A549 (cell line): ENCODE measurements around the gene FGFBP2.

Experiments used
- EP300 ChIP-seq, 2 experiments: fragments of >200 bp; sonication (Bioruptor Twin); formaldehyde crosslinking; IDR thresholded peaks; 2 replicates in 1 of 2; 3 replicates in 1 of 2; pipeline ENCODE4 v1.6.1; 2016 to 2017
- TF ChIP-seq, protein P1 (sequence below): fragments of 250-450 bp; sonication (Bioruptor Pico); IDR thresholded peaks from 2 replicates; pipeline ENCODE4 v1.5.0; 2021; ENCODE audit warnings: mild to moderate bottlenecking, moderate library complexity, borderline replicate concordance
- TF ChIP-seq, protein P2 (sequence below): fragments of 250-450 bp; sonication (Bioruptor Pico); IDR thresholded peaks from 2 replicates; pipeline ENCODE4 v1.5.0; 2020; ENCODE audit warnings: low read depth, mild to moderate bottlenecking, moderate library complexity
- TF ChIP-seq, protein P3 (sequence below): fragments of >200 bp; sonication (Bioruptor Twin); formaldehyde crosslinking; IDR thresholded peaks from 3 replicates; pipeline ENCODE4 v1.5.1; 2016

DNA sequence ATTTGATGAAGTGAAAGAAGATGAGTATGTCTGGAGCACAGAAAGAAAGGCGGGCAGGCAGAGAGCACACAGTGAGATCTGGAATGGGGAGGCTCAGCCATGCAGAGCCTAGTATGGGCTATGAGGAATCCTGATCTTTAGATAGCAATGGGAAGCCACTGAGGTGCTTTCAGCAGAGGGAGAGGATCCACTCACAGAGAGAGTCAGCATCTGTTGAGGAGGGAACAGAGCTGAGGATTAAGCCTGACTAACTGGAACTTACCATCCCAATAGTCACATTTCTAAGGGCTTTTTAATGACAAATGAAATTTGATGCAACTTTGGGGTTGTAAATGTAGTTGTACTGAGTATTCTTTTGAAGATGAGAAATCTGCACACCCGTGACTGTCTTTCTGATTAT lies 20.6 kb upstream of the FGFBP2 start:
- TF ChIP-seq, protein P1, sequence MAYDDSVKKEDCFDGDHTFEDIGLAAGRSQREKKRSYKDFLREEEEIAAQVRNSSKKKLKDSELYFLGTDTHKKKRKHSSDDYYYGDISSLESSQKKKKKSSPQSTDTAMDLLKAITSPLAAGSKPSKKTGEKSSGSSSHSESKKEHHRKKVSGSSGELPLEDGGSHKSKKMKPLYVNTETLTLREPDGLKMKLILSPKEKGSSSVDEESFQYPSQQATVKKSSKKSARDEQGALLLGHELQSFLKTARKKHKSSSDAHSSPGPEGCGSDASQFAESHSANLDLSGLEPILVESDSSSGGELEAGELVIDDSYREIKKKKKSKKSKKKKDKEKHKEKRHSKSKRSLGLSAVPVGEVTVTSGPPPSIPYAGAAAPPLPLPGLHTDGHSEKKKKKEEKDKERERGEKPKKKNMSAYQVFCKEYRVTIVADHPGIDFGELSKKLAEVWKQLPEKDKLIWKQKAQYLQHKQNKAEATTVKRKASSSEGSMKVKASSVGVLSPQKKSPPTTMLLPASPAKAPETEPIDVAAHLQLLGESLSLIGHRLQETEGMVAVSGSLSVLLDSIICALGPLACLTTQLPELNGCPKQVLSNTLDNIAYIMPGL (CRISPR knock-in tag), result no peak
- TF ChIP-seq, protein P2, sequence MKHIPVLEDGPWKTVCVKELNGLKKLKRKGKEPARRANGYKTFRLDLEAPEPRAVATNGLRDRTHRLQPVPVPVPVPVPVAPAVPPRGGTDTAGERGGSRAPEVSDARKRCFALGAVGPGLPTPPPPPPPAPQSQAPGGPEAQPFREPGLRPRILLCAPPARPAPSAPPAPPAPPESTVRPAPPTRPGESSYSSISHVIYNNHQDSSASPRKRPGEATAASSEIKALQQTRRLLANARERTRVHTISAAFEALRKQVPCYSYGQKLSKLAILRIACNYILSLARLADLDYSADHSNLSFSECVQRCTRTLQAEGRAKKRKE, result no peak
- TF ChIP-seq, protein P3, sequence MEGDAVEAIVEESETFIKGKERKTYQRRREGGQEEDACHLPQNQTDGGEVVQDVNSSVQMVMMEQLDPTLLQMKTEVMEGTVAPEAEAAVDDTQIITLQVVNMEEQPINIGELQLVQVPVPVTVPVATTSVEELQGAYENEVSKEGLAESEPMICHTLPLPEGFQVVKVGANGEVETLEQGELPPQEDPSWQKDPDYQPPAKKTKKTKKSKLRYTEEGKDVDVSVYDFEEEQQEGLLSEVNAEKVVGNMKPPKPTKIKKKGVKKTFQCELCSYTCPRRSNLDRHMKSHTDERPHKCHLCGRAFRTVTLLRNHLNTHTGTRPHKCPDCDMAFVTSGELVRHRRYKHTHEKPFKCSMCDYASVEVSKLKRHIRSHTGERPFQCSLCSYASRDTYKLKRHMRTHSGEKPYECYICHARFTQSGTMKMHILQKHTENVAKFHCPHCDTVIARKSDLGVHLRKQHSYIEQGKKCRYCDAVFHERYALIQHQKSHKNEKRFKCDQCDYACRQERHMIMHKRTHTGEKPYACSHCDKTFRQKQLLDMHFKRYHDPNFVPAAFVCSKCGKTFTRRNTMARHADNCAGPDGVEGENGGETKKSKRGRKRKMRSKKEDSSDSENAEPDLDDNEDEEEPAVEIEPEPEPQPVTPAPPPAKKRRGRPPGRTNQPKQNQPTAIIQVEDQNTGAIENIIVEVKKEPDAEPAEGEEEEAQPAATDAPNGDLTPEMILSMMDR, result no peak
- no peak for TF ChIP-seq EP300 (IDR thresholded peaks at IDR 0.05)
